GM20000 (cell line): ENCODE results near the gene ELP4.

Experiments used
- DNase-seq: peaks from one replicate; pipeline ENCODE4 v3.0.0; 2012; ENCODE audit warnings: low spot score
- TF ChIP-seq, protein P1 (sequence below): IDR thresholded peaks from 2 replicates; pipeline ENCODE4 v1.5.1; 2012; ENCODE audit warnings: mild to moderate bottlenecking, control low read depth; ENCODE audit errors: extremely low read depth, missing control alignments

ELP4 gene

GRCh38 chr11:31763296-31763695, 253.7 kb downstream of the ELP4 start:
- no peak for DNase-seq
- TF ChIP-seq, protein P1, sequence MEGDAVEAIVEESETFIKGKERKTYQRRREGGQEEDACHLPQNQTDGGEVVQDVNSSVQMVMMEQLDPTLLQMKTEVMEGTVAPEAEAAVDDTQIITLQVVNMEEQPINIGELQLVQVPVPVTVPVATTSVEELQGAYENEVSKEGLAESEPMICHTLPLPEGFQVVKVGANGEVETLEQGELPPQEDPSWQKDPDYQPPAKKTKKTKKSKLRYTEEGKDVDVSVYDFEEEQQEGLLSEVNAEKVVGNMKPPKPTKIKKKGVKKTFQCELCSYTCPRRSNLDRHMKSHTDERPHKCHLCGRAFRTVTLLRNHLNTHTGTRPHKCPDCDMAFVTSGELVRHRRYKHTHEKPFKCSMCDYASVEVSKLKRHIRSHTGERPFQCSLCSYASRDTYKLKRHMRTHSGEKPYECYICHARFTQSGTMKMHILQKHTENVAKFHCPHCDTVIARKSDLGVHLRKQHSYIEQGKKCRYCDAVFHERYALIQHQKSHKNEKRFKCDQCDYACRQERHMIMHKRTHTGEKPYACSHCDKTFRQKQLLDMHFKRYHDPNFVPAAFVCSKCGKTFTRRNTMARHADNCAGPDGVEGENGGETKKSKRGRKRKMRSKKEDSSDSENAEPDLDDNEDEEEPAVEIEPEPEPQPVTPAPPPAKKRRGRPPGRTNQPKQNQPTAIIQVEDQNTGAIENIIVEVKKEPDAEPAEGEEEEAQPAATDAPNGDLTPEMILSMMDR: no peak

GRCh38 chr11:31764261-31764660, 254.7 kb downstream of the ELP4 start:
- DNase-seq: no peak

GRCh38 chr11:31764766-31765165, 255.2 kb downstream of the ELP4 start:
- TF ChIP-seq, protein P1: no peak
- no peak for DNase-seq

More at GRCh38 chr11:31764261-31764660, 254.7 kb downstream of the ELP4 start:
- TF ChIP-seq, protein P1: no peak

DNA sequence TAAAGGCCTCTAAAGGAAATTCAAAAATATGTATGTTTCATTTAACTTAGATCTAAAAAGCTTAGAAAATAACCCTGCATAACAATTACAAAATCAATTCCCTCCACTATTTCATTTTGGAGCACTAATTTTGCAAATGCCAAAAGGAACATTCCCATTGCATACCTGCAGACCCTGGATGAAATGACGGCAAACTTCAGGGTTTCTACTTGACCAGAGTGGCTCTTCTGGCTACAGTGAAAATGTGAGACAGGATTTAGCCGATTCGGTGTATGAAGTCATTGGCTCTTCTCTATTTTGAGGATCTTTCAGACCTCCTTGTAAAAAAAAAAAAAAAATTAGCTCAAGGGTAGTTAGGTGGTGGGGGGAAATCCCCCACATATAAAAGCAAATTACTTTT, 257.5 kb downstream of the ELP4 start:
- no peak for DNase-seq
- TF ChIP-seq, protein P1: no peak

DNA sequence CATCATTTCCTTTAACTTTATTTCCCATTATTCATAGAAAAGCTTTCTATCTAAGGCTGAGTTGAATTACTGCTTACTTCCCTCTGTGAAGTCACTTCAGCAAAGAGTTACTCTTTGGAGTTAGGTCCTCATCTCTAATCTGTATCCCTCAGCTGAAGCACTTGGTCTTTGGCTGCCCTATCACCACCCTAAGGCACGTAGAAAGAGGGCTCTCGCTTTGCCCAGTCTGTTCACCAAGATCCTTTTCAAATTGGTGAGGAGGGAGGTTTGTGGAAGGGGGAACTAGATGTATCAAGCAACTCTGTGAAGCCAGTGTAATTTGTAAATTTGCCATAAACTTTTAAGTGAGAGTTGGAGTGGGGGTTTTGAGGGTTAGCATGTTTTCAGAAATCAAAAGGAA, 258.1 kb downstream of the ELP4 start:
- DNase-seq: no peak

DNA sequence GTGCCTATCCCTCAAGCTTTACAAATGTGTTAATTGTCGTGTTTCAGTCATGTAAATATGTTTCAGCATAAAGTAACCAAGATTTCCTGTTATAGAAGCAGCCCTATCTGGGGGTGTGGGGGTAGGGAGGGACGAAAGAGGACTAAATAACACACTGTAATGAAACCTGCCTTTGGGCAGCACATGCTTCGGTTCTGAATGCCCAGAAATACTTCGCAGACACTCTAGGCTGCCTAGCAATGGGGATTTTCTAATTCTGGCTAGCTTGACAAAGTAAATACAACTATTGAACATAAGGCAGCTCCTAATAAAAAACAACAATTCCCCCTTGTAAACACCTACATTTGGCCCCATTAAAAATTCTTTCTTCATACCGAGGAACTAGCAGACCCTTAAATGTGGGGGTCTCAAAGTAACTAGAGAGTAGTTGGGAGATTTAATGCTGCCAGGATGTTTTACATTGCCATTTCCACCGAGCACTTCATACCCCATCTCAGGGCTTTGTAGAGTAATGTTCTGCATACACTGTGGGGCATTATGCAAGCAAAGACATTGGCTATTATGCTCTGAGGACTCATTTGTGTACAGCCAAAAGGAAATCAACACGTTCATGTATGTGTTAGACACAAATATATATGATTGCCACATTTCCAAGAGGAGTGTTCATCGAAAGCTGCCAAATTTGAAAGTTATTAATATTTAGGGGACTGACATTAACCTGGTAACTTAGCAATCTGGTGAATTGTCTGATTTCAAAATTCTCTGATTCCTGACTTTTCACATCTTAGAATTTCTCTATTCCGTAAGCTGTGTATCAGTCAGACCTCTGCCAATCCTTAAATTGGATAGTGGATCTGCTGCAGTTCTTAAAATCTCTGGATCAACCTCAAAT, 259.4 kb downstream of the ELP4 start:
- no peak for DNase-seq
- TF ChIP-seq, protein P1: no peak

More for the DNA sequence above, 258.1 kb downstream of the ELP4 start:
- TF ChIP-seq, protein P1: no peak

DNA sequence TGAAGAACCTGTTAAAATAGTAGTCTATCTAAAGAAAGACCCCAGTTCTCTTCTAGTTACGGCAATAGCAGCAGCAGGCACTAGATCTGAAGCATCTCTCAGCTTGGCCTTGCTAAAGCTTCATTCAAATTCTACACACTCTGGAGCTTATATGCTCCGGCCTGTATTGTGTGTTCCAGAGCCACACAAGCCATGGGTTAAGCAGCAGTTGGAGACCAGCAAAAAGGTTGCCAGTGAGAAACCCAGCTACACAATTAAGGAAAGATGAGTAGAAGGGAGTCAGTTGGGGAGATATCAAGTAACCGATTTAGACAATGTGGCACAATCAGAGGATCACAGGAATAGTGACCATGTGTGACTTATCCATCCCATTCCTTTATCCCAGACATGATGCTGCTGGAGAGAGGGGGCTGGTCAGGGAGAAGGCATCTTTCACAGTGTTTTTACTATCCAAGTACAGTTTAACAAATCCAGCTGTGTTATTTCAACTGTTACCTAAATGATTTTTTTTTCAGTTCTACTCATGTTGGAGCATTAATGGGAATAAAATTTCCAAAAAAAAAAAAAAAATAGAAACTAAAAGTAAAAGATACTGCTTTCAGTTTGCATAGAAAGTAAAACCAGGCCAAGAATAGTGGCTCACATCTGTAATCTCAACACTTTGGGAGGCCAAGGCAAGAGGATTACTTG, 260.6 kb downstream of the ELP4 start:
- no peak for DNase-seq
- TF ChIP-seq, protein P1: no peak
